HepG2 (cell line): ENCODE data around the gene ACOT13. TPM values are rescaled to one million over a fixed set of nuclear protein-coding genes. Genes with fewer than 3 reads are reported as not detected.

Experiments used
- ATAC-seq: fragments of 200-7000 bp; cut with Tn5 transposase; 3 replicates; pipeline ENCODE4 v1.9.1; 2020; ENCODE audit warnings: mild to moderate bottlenecking, moderate library complexity
- BruUV-seq: library from RNA; stranded (reverse); fragments of 400-500 nt; replicated peaks from 2 replicates; lab custom pipeline; 2021; lab: Mats Ljungman, UMichigan
- CTCF ChIA-PET: fragments of 300-600 bp; formaldehyde crosslinking; extraction: SDS; loops from one replicate; lab custom pipeline; 2021; ENCODE audit warnings: low total read pairs, inconsistent platforms, low intra/inter-chr PET ratio; lab: Yijun Ruan, JAX
- POLR2A ChIA-PET: fragments of 350-600 bp; sonication (Branson Sonifier 250); formaldehyde crosslinking; loops from one replicate; lab custom pipeline; 2020; ENCODE audit warnings: antibody characterized with exemption, inconsistent platforms; lab: Yijun Ruan, JAX
- DNase-seq: peaks from one replicate; pipeline ENCODE4 v3.0.0-alpha.2; 2015; ENCODE audit warnings: low spot score
- FAIRE-seq: peaks from 3 replicates; lab custom pipeline; 2011; peaks lifted over from hg19 to GRCh38; lab: Jason Lieb, UNC
- H2AFZ ChIP-seq: one replicate; pipeline ENCODE4 v1.6.1; 2011; ENCODE audit warnings: low read length, inconsistent platforms
- H3K27ac ChIP-seq: fragments of 300-600 bp; 3 replicates; pipeline ENCODE4 v1.8.0; 2011; ENCODE audit warnings: mixed run types, mild to moderate bottlenecking, mixed read lengths, low read length, inconsistent platforms; ENCODE audit not compliant: insufficient read depth; ENCODE audit errors: extremely low read length
- H3K27me3 ChIP-seq, 2 experiments: fragments of 200-600 bp in 1 of 2; 2 replicates in 1 of 2; 3 replicates in 1 of 2; pipeline versions ENCODE4 v1.6.0 to v1.8.0; 2011; ENCODE audit warnings: low read length in 2 of 2, mild to moderate bottlenecking in 2 of 2, moderate library complexity in 2 of 2, inconsistent platforms in 1 of 2; ENCODE audit not compliant: insufficient read depth in 2 of 2, control insufficient read depth in 1 of 2
- H3K36me3 ChIP-seq, 2 experiments: fragments of 200-600 bp in 1 of 2; replicated peaks in 1 of 2; 2 replicates in 1 of 2; 3 replicates in 1 of 2; pipeline versions ENCODE4 v1.5.1 to v1.8.0; 2011; ENCODE audit warnings: low read length in 2 of 2, inconsistent platforms in 1 of 2; ENCODE audit not compliant: insufficient read depth in 2 of 2, control insufficient read depth in 1 of 2
- H3K4me1 ChIP-seq: 2 replicates; pipeline ENCODE4 v1.5.1; 2012; ENCODE audit warnings: low read length, inconsistent platforms; ENCODE audit not compliant: insufficient read depth
- H3K4me2 ChIP-seq: 2 replicates; pipeline ENCODE4 v1.6.0; 2011; ENCODE audit warnings: low read depth, low read length, inconsistent platforms
- H3K4me3 ChIP-seq, 3 experiments: fragments of 200-600 bp in 1 of 3; sonication (generic), shearing (Covaris generic) in 1 of 3; replicated peaks in 1 of 3; 2 replicates each; pipeline ENCODE4 v1.5.1; 2011 to 2016; ENCODE audit warnings: low read length in 3 of 3, inconsistent platforms in 2 of 3, low read depth in 2 of 3, mild to moderate bottlenecking in 2 of 3, control low read depth in 1 of 3, mixed read lengths in 1 of 3; ENCODE audit not compliant: insufficient read depth in 1 of 3
- H3K79me2 ChIP-seq: one replicate; pipeline ENCODE4 v1.6.1; 2011; ENCODE audit warnings: low read length, inconsistent platforms; ENCODE audit not compliant: insufficient read depth
- H3K9ac ChIP-seq: 2 replicates; pipeline ENCODE4 v1.6.0; 2011; ENCODE audit warnings: mild to moderate bottlenecking, low read depth, low read length, inconsistent platforms; ENCODE audit not compliant: insufficient read depth
- H3K9me3 ChIP-seq: 2 replicates; pipeline ENCODE4 v1.5.1; 2012; ENCODE audit warnings: mild to moderate bottlenecking, low read length
- H4K20me1 ChIP-seq: 2 replicates; pipeline ENCODE4 v1.6.0; 2011; ENCODE audit warnings: inconsistent platforms, mild to moderate bottlenecking, low read length, moderate library complexity; ENCODE audit not compliant: insufficient read depth
- BRCA1 ChIP-seq: sonication (generic); formaldehyde crosslinking; IDR thresholded peaks from 2 replicates; pipeline ENCODE4 v1.4.0; 2020; ENCODE audit warnings: missing genetic modification reagents
- CCDC6 ChIP-seq: sonication (generic); formaldehyde crosslinking; IDR thresholded peaks from 2 replicates; pipeline ENCODE4 v1.8.1; 2022; ENCODE audit warnings: mild to moderate bottlenecking, missing genetic modification reagents, moderate library complexity
- FOXK2 ChIP-seq: fragments of 450-650 bp; IDR thresholded peaks from 2 replicates; pipeline ENCODE4 v1.6.1; 2016
- GLI4 ChIP-seq: sonication (generic); formaldehyde crosslinking; IDR thresholded peaks from 2 replicates; pipeline ENCODE4 v1.5.1; 2020; ENCODE audit warnings: missing genetic modification reagents, mild to moderate bottlenecking, moderate library complexity, borderline replicate concordance
- IRF2 ChIP-seq: IDR thresholded peaks from 2 replicates; pipeline ENCODE4 v1.6.1; 2018; ENCODE audit warnings: missing genetic modification reagents, missing compliant biosample characterization
- KDM3A ChIP-seq: IDR thresholded peaks from 2 replicates; pipeline ENCODE4 v1.6.1; 2018; ENCODE audit warnings: low read depth, missing compliant biosample characterization
- KLF16 ChIP-seq, 2 experiments: sonication (generic) in 1 of 2; formaldehyde crosslinking in 1 of 2; IDR thresholded peaks; 2 replicates each; pipeline versions ENCODE4 v1.6.1 to v1.8.0; 2016 to 2023; ENCODE audit warnings: missing genetic modification reagents in 2 of 2, missing compliant biosample characterization in 1 of 2
- MZF1 ChIP-seq: sonication (generic); formaldehyde crosslinking; IDR thresholded peaks from 2 replicates; pipeline ENCODE4 v1.8.1; 2023; ENCODE audit warnings: mild to moderate bottlenecking, missing genetic modification reagents, borderline replicate concordance
- NAIF1 ChIP-seq: sonication (generic); formaldehyde crosslinking; IDR thresholded peaks from 2 replicates; pipeline ENCODE4 v1.5.0; 2020; ENCODE audit warnings: mild to moderate bottlenecking, missing genetic modification reagents, borderline replicate concordance
- TMF1 ChIP-seq: sonication (generic); formaldehyde crosslinking; IDR thresholded peaks from 2 replicates; pipeline ENCODE4 v1.8.1; 2022; ENCODE audit warnings: low read depth, missing genetic modification reagents
- U2AF1 ChIP-seq: fragments of 200-400 bp; formaldehyde crosslinking; optimal IDR thresholded peaks from 2 replicates; pipeline ENCODE3; 2017; ENCODE audit warnings: mild to moderate bottlenecking, low read depth, low read length
- ZFP90 ChIP-seq: sonication (generic); formaldehyde crosslinking; IDR thresholded peaks from 2 replicates; pipeline ENCODE4 v1.8.0; 2022; ENCODE audit warnings: missing genetic modification reagents, mild to moderate bottlenecking, inconsistent platforms, borderline replicate concordance
- ZKSCAN5 ChIP-seq: sonication (generic); formaldehyde crosslinking; IDR thresholded peaks from 2 replicates; pipeline ENCODE4 v1.5.1; 2020; ENCODE audit warnings: mild to moderate bottlenecking, missing genetic modification reagents
- ZNF530 ChIP-seq: sonication (generic); formaldehyde crosslinking; IDR thresholded peaks from 2 replicates; pipeline ENCODE4 v1.5.0; 2020; ENCODE audit warnings: low read depth, mild to moderate bottlenecking, missing genetic modification reagents
- ZNF724P ChIP-seq: sonication (generic); formaldehyde crosslinking; IDR thresholded peaks from 2 replicates; pipeline ENCODE4 v1.8.0; 2022; ENCODE audit warnings: missing genetic modification reagents, borderline replicate concordance
- ZSCAN12 ChIP-seq: sonication (generic); formaldehyde crosslinking; IDR thresholded peaks from 2 replicates; pipeline ENCODE4 v1.9.0; 2021; ENCODE audit warnings: mild to moderate bottlenecking, missing genetic modification reagents
- ZSCAN30 ChIP-seq: sonication (generic); formaldehyde crosslinking; IDR thresholded peaks from 2 replicates; pipeline ENCODE4 v1.5.0; 2020; ENCODE audit warnings: mild to moderate bottlenecking, missing genetic modification reagents
- WGBS: methylation state at CpG from one replicate; pipeline ENCODE4 v1.1.6; 2017; ENCODE audit warnings: low lambda C conversion rate; 5-methylcytosine and 5-hydroxymethylcytosine counted together
- in situ Hi-C: cut with HindIII; loops from 2 replicates; pipeline ENCODE4 v1.10.0; 2017; ENCODE audit warnings: low pct_unique_long_range_greater_than_20kb; ENCODE audit not compliant: extremely low pct_ligation_motif_present
- intact Hi-C: fragments of 100-400 bp; cut with micrococcal nuclease; formaldehyde crosslinking; loops from one replicate; pipeline ENCODE4 v1.10.0; 2022; ENCODE audit not compliant: unreplicated experiment
- polyA plus RNA-seq, 8 experiments: library from polyadenylated mRNA; depleted of rRNA in 3 of 8; stranded (reverse) in 7 of 8; unstranded in 1 of 8; fragments of >200 nt; fragmentation: Illumina TruSeq in 4 of 8; extraction: Trizol in 4 of 8; gene quantifications; 2 replicates each; pipeline versions ENCODE4 v1.2.1 to v1.2.3, GENCODE V29; 2011 to 2016; ENCODE audit warnings: low read depth in 4 of 8, missing spikeins in 1 of 8, mixed read lengths in 1 of 8; ENCODE audit not compliant: insufficient read depth in 1 of 8
- total RNA-seq, 5 experiments: library from RNA; depleted of rRNA; stranded (reverse); fragments of >200 nt; fragmentation: Illumina TruSeq; extraction: Trizol; gene quantifications; 2 replicates each; pipeline ENCODE4 v1.2.3, GENCODE V29; 2016; ENCODE audit warnings: low read depth in 1 of 5
- TF ChIP-seq, protein P1 (sequence below): sonication (generic); formaldehyde crosslinking; IDR thresholded peaks from 2 replicates; pipeline ENCODE4 v1.4.0; 2020; ENCODE audit warnings: mild to moderate bottlenecking, missing genetic modification reagents
- TF ChIP-seq, protein P2 (sequence below): sonication (generic); formaldehyde crosslinking; IDR thresholded peaks from 2 replicates; pipeline ENCODE4 v1.5.1; 2020; ENCODE audit warnings: missing genetic modification reagents, mild to moderate bottlenecking, borderline replicate concordance
- TF ChIP-seq, protein P3 (sequence below): sonication (generic); formaldehyde crosslinking; IDR thresholded peaks from 2 replicates; pipeline ENCODE4 v1.5.0; 2020; ENCODE audit warnings: missing genetic modification reagents

ACOT13 gene
- total and polyA plus RNA-seq, 2 of the 13 experiments (the other 11 are each of a cell fraction or from before 2014, with no cell fraction given): 31.5 to 45.1 TPM

DNA sequence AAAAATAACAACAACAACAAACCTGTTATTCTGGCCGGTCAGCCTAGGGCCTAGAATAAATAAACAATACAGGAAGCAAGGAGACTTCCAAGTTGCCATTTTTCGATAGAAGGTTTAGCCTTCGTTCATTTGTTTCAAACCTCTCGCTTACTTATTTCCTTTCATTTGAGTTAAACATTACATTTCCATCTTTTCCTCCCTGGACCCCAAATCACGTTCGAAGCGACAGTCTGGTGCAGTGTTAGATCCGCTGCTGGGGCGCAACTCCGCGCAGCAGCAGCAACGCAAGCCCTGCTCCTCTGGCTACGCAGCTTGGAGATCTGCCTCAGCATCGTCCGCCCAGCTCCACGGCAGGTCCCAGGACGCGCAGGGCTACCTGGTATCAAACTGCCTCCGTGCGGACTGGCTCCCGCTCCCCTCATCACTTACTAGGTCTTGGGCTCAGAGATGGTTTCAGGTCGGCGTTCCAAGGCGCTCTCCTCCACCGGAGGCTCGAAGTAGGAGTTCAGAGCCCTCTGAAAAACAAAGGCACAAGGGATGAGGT, 708 bp upstream of the ACOT13 start:
- Histone ChIP-seq H3K9me3 (peaks cover 10% of the 10 kb centered on the region), H4K20me1 (0 out of 2 replicates have a peak, but pooled peaks cover 4% of the 10 kb centered on the region), H2AFZ (peak overlapping the region; percentile 38), H3K27me3 (no peaks in the 10 kb centered on the region; a peak in 1 of 5 replicates), H3K36me3 (peaks cover 2 to 10% of the 10 kb centered on the region in 2 experiments; a peak in 2 of 5 replicates), H3K9ac (peak overlapping the region; percentile 88), H3K79me2 (peaks cover 40% of the 10 kb centered on the region), H3K27ac (peak overlapping the region; percentile 95), H3K4me2 (peak overlapping the region; percentile 78), H3K4me1 (peaks cover 64% of the 10 kb centered on the region), H3K4me3 (peak overlapping the region; percentile 82 to 95 (median 83))
- intact Hi-C loops: loop anchor here (2.0 to 5.0 kb wide), 3 partner anchors 29 to 169 kb away; no protein-coding TSS in a partner anchor
- ChIA-PET POLR2A (interaction anchor here (0.7 to 3.1 kb wide), 20 partner anchors 11 to 263 kb away, joined by 3 to 22 read pairs (median 5); partner anchors contain the start of genes ALDH5A1, C6orf62, GMNN and KIAA0319), CTCF (no interaction called here)
- under 1% methylated on average over 26 of the region's 26 CpGs for WGBS
- BruUV-seq: TSS peak; percentile 60
- DNase-seq: no peak
- in situ Hi-C loops: no loop called here
- FAIRE-seq: no peak
- peak; percentile 71 for ATAC-seq
- TF ChIP-seq KLF16 (CRISPR knock-in tag; IDR thresholded peaks at IDR 0.05) (no peak), ZNF724P (CRISPR knock-in tag) (no peak; the same call in 1 of the 2 replicates), U2AF1 (peak; percentile 23), ZKSCAN5 (CRISPR knock-in tag) (peak; percentile 16; the same call in 1 of the 2 replicates), ZNF530 (CRISPR knock-in tag) (0 out of 2 replicates have a peak, but pooled peaks have one; percentile 51), TMF1 (peak; percentile 74; the same call in 1 of the 2 replicates), BRCA1 (0 out of 2 replicates have a peak, but pooled peaks have one; percentile 12), MZF1 (CRISPR knock-in tag) (no peak), NAIF1 (CRISPR knock-in tag) (peak; percentile 11; the same call in 1 of the 2 replicates), FOXK2 (no peak), KDM3A (0 out of 2 replicates have a peak, but pooled peaks have one; percentile 6), ZFP90 (CRISPR knock-in tag) (0 out of 2 replicates have a peak, but pooled peaks have one; percentile 2), IRF2 (CRISPR knock-in tag) (no peak; the same call in 1 of the 2 replicates), GLI4 (CRISPR knock-in tag) (peak; percentile 18), ZSCAN12 (CRISPR knock-in tag) (peak; percentile 40; the same call in 1 of the 2 replicates), CCDC6 (CRISPR knock-in tag) (peak; percentile 64), ZSCAN30 (CRISPR knock-in tag) (0 out of 2 replicates have a peak, but pooled peaks have one; percentile 25)
- TF ChIP-seq, protein P1, sequence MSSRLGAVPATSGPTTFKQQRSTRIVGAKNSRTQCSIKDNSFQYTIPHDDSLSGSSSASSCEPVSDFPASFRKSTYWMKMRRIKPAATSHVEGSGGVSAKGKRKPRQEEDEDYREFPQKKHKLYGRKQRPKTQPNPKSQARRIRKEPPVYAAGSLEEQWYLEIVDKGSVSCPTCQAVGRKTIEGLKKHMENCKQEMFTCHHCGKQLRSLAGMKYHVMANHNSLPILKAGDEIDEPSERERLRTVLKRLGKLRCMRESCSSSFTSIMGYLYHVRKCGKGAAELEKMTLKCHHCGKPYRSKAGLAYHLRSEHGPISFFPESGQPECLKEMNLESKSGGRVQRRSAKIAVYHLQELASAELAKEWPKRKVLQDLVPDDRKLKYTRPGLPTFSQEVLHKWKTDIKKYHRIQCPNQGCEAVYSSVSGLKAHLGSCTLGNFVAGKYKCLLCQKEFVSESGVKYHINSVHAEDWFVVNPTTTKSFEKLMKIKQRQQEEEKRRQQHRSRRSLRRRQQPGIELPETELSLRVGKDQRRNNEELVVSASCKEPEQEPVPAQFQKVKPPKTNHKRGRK (CRISPR knock-in tag): no peak; the same call in 1 of the 2 replicates
- TF ChIP-seq, protein P2, sequence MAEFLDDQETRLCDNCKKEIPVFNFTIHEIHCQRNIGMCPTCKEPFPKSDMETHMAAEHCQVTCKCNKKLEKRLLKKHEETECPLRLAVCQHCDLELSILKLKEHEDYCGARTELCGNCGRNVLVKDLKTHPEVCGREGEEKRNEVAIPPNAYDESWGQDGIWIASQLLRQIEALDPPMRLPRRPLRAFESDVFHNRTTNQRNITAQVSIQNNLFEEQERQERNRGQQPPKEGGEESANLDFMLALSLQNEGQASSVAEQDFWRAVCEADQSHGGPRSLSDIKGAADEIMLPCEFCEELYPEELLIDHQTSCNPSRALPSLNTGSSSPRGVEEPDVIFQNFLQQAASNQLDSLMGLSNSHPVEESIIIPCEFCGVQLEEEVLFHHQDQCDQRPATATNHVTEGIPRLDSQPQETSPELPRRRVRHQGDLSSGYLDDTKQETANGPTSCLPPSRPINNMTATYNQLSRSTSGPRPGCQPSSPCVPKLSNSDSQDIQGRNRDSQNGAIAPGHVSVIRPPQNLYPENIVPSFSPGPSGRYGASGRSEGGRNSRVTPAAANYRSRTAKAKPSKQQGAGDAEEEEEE: 0 out of 2 replicates have a peak, but pooled peaks have one; percentile 17
- TF ChIP-seq, protein P3, sequence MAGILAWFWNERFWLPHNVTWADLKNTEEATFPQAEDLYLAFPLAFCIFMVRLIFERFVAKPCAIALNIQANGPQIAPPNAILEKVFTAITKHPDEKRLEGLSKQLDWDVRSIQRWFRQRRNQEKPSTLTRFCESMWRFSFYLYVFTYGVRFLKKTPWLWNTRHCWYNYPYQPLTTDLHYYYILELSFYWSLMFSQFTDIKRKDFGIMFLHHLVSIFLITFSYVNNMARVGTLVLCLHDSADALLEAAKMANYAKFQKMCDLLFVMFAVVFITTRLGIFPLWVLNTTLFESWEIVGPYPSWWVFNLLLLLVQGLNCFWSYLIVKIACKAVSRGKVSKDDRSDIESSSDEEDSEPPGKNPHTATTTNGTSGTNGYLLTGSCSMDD (CRISPR knock-in tag): no peak
